Measurements from ENCODE around the gene OMD.

GRCh38 chr9:92378865-92379560 is 45.3 kb downstream of the OMD start:
- TF ChIP-seq POLR2AphosphoS5 (IDR thresholded peaks at IDR 0.05) (no peak), CTCF (IDR thresholded peaks at IDR 0.05) (no peak)

All from upper lobe of left lung (tissue), 4 donors.